H9 (cell line): Measurements from ENCODE around the gene SHH. TPM values are rescaled to one million over a fixed set of nuclear protein-coding genes. Genes with fewer than 3 reads are reported as not detected.

Experiments
- DNase-seq: peaks from one replicate; pipeline ENCODE4 v3.0.0-alpha.2; 2017
- H2AFZ ChIP-seq: one replicate; pipeline ENCODE4 v1.6.1; 2013; ENCODE audit warnings: mild to moderate bottlenecking, low read length, control low read depth, moderate library complexity
- H2AK5ac ChIP-seq: 2 replicates; pipeline ENCODE4 v1.6.1; 2013; ENCODE audit warnings: low read length, control low read depth, mixed read lengths; ENCODE audit not compliant: insufficient read length
- H2BK120ac ChIP-seq: one replicate; pipeline ENCODE4 v1.6.1; 2013; ENCODE audit warnings: low read depth, mild to moderate bottlenecking, low read length, control low read depth, inconsistent platforms; ENCODE audit not compliant: poor library complexity, severe bottlenecking
- H2BK12ac ChIP-seq: 2 replicates; pipeline ENCODE4 v1.6.1; 2013; ENCODE audit warnings: low read length, control low read depth, mixed read lengths, low read depth; ENCODE audit not compliant: insufficient read length
- H2BK15ac ChIP-seq: 2 replicates; pipeline ENCODE4 v1.6.1; 2013; ENCODE audit warnings: low read depth, low read length, control low read depth
- H2BK20ac ChIP-seq: one replicate; pipeline ENCODE4 v1.6.1; 2013; ENCODE audit warnings: low read depth, mild to moderate bottlenecking, low read length, control low read depth, inconsistent platforms; ENCODE audit not compliant: poor library complexity, severe bottlenecking
- H2BK5ac ChIP-seq: 2 replicates; pipeline ENCODE4 v1.6.1; 2013; ENCODE audit warnings: low read length, control low read depth, mixed read lengths; ENCODE audit not compliant: insufficient read length
- H3K14ac ChIP-seq: 2 replicates; pipeline ENCODE4 v1.6.1; 2013; ENCODE audit warnings: low read length, control low read depth; ENCODE audit not compliant: insufficient read depth
- H3K18ac ChIP-seq: 2 replicates; pipeline ENCODE4 v1.6.1; 2013; ENCODE audit warnings: low read depth, mild to moderate bottlenecking, mixed read lengths, low read length, control low read depth; ENCODE audit not compliant: insufficient read length
- H3K23ac ChIP-seq: 2 replicates; pipeline ENCODE4 v1.6.1; 2013; ENCODE audit warnings: low read length, control low read depth, mixed read lengths, low read depth; ENCODE audit not compliant: insufficient read length
- H3K23me2 ChIP-seq: 2 replicates; pipeline ENCODE4 v1.6.1; 2013; ENCODE audit warnings: low read depth, mild to moderate bottlenecking, mixed read lengths, low read length, control low read depth; ENCODE audit not compliant: insufficient read length, poor library complexity, severe bottlenecking
- H3K27ac ChIP-seq: 2 replicates; pipeline ENCODE4 v1.5.1; 2013; ENCODE audit warnings: low read length, control low read depth, mixed read lengths, low read depth; ENCODE audit not compliant: insufficient read length
- H3K27me3 ChIP-seq: 2 replicates; pipeline ENCODE4 v1.6.1; 2013; ENCODE audit warnings: low read length, control low read depth, inconsistent platforms; ENCODE audit not compliant: insufficient read depth
- H3K4ac ChIP-seq: 2 replicates; pipeline ENCODE4 v1.6.1; 2013; ENCODE audit warnings: low read depth, mild to moderate bottlenecking, control low read depth, inconsistent platforms, low read length, moderate library complexity
- H3K4me1 ChIP-seq: 2 replicates; pipeline ENCODE4 v1.6.1; 2013; ENCODE audit warnings: low read length, control low read depth, inconsistent platforms; ENCODE audit not compliant: insufficient read depth
- H3K4me2 ChIP-seq: 2 replicates; pipeline ENCODE4 v1.6.1; 2013; ENCODE audit warnings: low read length, control low read depth, mixed read lengths; ENCODE audit not compliant: insufficient read length, insufficient read depth
- H3K56ac ChIP-seq: 2 replicates; pipeline ENCODE4 v1.6.1; 2013; ENCODE audit warnings: low read depth, mild to moderate bottlenecking, mixed read lengths, low read length, control low read depth; ENCODE audit not compliant: insufficient read length
- H3K79me1 ChIP-seq: 2 replicates; pipeline ENCODE4 v1.6.1; 2013; ENCODE audit warnings: low read depth, mild to moderate bottlenecking, moderate library complexity, low read length, control low read depth, inconsistent platforms; ENCODE audit not compliant: insufficient read depth, poor library complexity, severe bottlenecking
- H3K79me2 ChIP-seq: 2 replicates; pipeline ENCODE4 v1.6.1; 2013; ENCODE audit warnings: low read length, control low read depth, inconsistent platforms; ENCODE audit not compliant: insufficient read depth
- H3K9ac ChIP-seq: 2 replicates; pipeline ENCODE4 v1.6.1; 2013; ENCODE audit warnings: low read length, control low read depth, mixed read lengths; ENCODE audit not compliant: insufficient read length; ENCODE audit errors: extremely low read depth
- H3K9me3 ChIP-seq: one replicate; pipeline ENCODE4 v1.6.1; 2013; ENCODE audit warnings: low read depth, low read length, inconsistent platforms; ENCODE audit not compliant: control insufficient read depth
- H3T11ph ChIP-seq: one replicate; pipeline ENCODE4 v1.6.1; 2013; ENCODE audit warnings: mild to moderate bottlenecking, low read length, control low read depth, inconsistent platforms
- H4K20me1 ChIP-seq: one replicate; pipeline ENCODE4 v1.6.1; 2013; ENCODE audit not compliant: control insufficient read depth, insufficient read length, insufficient read depth
- H4K5ac ChIP-seq: 2 replicates; pipeline ENCODE4 v1.6.1; 2013; ENCODE audit warnings: low read depth, mild to moderate bottlenecking, mixed read lengths, low read length, control low read depth; ENCODE audit not compliant: insufficient read length
- H4K8ac ChIP-seq: replicated peaks from 2 replicates; pipeline ENCODE4 v1.6.1; 2013; ENCODE audit warnings: low read length, control low read depth, mixed read lengths, low read depth; ENCODE audit not compliant: insufficient read length
- H4K91ac ChIP-seq: 2 replicates; pipeline ENCODE4 v1.6.1; 2013; ENCODE audit warnings: low read depth, mild to moderate bottlenecking, moderate library complexity, mixed read lengths, low read length, control low read depth; ENCODE audit not compliant: insufficient read length
- H3K27ac Mint-ChIP-seq, 3 experiments: 2 replicates in 2 of 3; 3 replicates in 1 of 3; pipeline ENCODE4 v1.8.0; 2020 to 2021; ENCODE audit warnings: mixed read lengths in 3 of 3, mild to moderate bottlenecking in 1 of 3, moderate library complexity in 1 of 3
- H3K27me3 Mint-ChIP-seq: 2 replicates; pipeline ENCODE4 v1.8.0; 2021; ENCODE audit warnings: low read depth, mild to moderate bottlenecking, moderate library complexity, mixed read lengths
- H3K36me3 Mint-ChIP-seq, 3 experiments: 2 replicates in 2 of 3; 3 replicates in 1 of 3; pipeline ENCODE4 v1.8.0; 2020 to 2021; ENCODE audit warnings: low read depth in 3 of 3, mixed read lengths in 3 of 3; ENCODE audit not compliant: insufficient read depth in 1 of 3
- H3K4me1 Mint-ChIP-seq, 2 experiments: 2 replicates each; pipeline ENCODE4 v1.8.0; 2020; ENCODE audit warnings: mixed read lengths in 2 of 2
- H3K4me3 Mint-ChIP-seq, 2 experiments: 2 replicates in 1 of 2; 3 replicates in 1 of 2; pipeline ENCODE4 v1.8.0; 2020 to 2021; ENCODE audit warnings: mild to moderate bottlenecking in 2 of 2, mixed read lengths in 2 of 2, moderate library complexity in 1 of 2
- H3K9me3 Mint-ChIP-seq, 2 experiments: 2 replicates in 1 of 2; 3 replicates in 1 of 2; pipeline ENCODE4 v1.8.0; 2020; ENCODE audit warnings: mild to moderate bottlenecking in 2 of 2, mixed read lengths in 2 of 2, moderate library complexity in 1 of 2
- WGBS: extraction: QIAGEN DNeasy Blood & Tissue Kit; methylation state at CpG from one replicate; pipeline ENCODE4 v1.1.7; 2013; ENCODE audit warnings: missing lambda C conversion rate, low lambda C conversion rate, mixed read lengths; ENCODE audit not compliant: insufficient read length; ENCODE audit errors: extremely low coverage; 5-methylcytosine and 5-hydroxymethylcytosine counted together
- total RNA-seq: library from RNA; stranded (reverse); gene quantifications from 2 replicates; pipeline ENCODE4 v1.2.1, GENCODE V29; 2021
- TF ChIP-seq, protein P1 (sequence below): fragments of 200-600 bp; sonication (generic); conservative IDR thresholded peaks from 3 replicates; pipeline ENCODE4 v1.8.0; 2021; ENCODE audit warnings: antibody characterized with exemption, mild to moderate bottlenecking

The SHH gene
- total RNA-seq, 1 experiment from 2014 or later: 0.07 TPM

DNA sequence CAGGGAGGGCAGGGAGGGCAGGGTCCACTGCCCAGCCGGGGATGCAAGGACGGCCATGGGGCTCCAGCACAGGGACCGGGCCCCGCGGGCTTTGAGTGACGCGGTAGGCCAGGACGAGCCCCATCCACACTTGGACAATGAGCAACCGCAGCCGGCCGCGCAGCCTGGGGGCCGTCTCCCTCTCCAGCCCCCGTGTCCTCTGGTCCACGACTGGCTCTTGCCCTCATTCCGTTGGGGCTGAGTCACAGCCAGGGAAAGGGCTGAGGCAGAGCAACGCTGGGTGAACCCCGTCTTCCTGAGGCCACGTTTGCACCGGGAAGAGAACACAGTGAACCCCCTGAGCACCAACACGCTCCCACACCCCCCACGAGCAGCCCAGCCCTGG lies 23.7 kb downstream of the SHH start:
- Histone ChIP-seq H3K79me2 (no peaks in the 10 kb centered on the region), H2AK5ac (no peak overlapping the region), H2AFZ (no peak overlapping the region), H2BK15ac (no peak overlapping the region), H3K4me1 (no peaks in the 10 kb centered on the region), H3K9me3 (no peaks in the 10 kb centered on the region), H3K27ac (no peak overlapping the region), H3K27me3 (no peaks in the 10 kb centered on the region; the same call in 1 of the 2 replicates), H3K23ac (no peak overlapping the region), H3K23me2 (peaks cover 5% of the 10 kb centered on the region), H2BK120ac (no peak overlapping the region), H4K8ac (no peak overlapping the region), H3K4me2 (no peak overlapping the region), H3K56ac (no peak overlapping the region), H3K18ac (no peak overlapping the region), H3K14ac (no peak overlapping the region), H4K20me1 (no peaks in the 10 kb centered on the region), H2BK12ac (no peak overlapping the region), H2BK5ac (no peak overlapping the region), H3T11ph (no peak overlapping the region), H3K4ac (no peak overlapping the region), H4K5ac (no peak overlapping the region), H3K79me1 (no peaks in the 10 kb centered on the region), H2BK20ac (no peak overlapping the region), H3K9ac (no peak overlapping the region), H4K91ac (no peak overlapping the region)
- TF ChIP-seq, protein P1, sequence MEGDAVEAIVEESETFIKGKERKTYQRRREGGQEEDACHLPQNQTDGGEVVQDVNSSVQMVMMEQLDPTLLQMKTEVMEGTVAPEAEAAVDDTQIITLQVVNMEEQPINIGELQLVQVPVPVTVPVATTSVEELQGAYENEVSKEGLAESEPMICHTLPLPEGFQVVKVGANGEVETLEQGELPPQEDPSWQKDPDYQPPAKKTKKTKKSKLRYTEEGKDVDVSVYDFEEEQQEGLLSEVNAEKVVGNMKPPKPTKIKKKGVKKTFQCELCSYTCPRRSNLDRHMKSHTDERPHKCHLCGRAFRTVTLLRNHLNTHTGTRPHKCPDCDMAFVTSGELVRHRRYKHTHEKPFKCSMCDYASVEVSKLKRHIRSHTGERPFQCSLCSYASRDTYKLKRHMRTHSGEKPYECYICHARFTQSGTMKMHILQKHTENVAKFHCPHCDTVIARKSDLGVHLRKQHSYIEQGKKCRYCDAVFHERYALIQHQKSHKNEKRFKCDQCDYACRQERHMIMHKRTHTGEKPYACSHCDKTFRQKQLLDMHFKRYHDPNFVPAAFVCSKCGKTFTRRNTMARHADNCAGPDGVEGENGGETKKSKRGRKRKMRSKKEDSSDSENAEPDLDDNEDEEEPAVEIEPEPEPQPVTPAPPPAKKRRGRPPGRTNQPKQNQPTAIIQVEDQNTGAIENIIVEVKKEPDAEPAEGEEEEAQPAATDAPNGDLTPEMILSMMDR: no peak
- Mint-ChIP-seq H3K36me3 (peaks cover 0 to 3% (median 0%) of the 10 kb centered on the region in 3 experiments; a peak in 2 of 7 replicates), H3K4me3 (no peak overlapping the region), H3K9me3 (peaks cover 0 to 7% of the 10 kb centered on the region in 2 experiments; a peak in 3 of 5 replicates), H3K27me3 (peaks cover 37% of the 10 kb centered on the region), H3K4me1 (peaks cover 4% of the 10 kb centered on the region in 2 experiments), H3K27ac (no peak overlapping the region; a peak in 1 of 7 replicates)
- DNase-seq: no peak
- WGBS: no CpG with 5 or more reads among the region's 22 CpGs
